D721Med (cell line): ENCODE results near the gene RARS2.

ENCODE experiments used
- DNase-seq: peaks from one replicate; pipeline ENCODE4 v3.0.0; 2011; ENCODE audit warnings: low spot score; ENCODE audit not compliant: insufficient read length
- FAIRE-seq: peaks from 2 replicates; lab custom pipeline; 2011; peaks lifted over from hg19 to GRCh38; lab: Jason Lieb, UNC
- CTCF ChIP-seq: IDR thresholded peaks from 2 replicates; pipeline ENCODE4 v1.5.1; 2012; ENCODE audit warnings: mild to moderate bottlenecking, control low read depth; ENCODE audit not compliant: insufficient read depth; ENCODE audit errors: missing control alignments

RARS2 gene

GRCh38 chr6:87589693-87590416 lies at the start of gene RARS2, which contains the start of gene ORC3:
Gene RARS2 (minus strand): TSS chr6:87589987. CDS start chr6:87589957, 30 bp downstream.
Gene ORC3 (plus strand): TSS chr6:87590135. CDS start chr6:87590169, 34 bp downstream.
- TF ChIP-seq CTCF: no peak
- FAIRE-seq: no peak
- peak; percentile 92 for DNase-seq

- DNase-seq: no peak
- no peak for FAIRE-seq
- TF ChIP-seq CTCF: no peak
Measured at GRCh38 chr6:87639373-87639772, 49.6 kb upstream of the RARS2 start.

GRCh38 chr6:87637106-87637505 lies 47.3 kb upstream of the RARS2 start:
- no peak for FAIRE-seq
- TF ChIP-seq CTCF: no peak
- DNase-seq: no peak

GRCh38 chr6:87636315-87636714 lies 46.5 kb upstream of the RARS2 start:
- FAIRE-seq: no peak
- DNase-seq: no peak

GRCh38 chr6:87633851-87634250 lies 44.1 kb upstream of the RARS2 start:
- no peak for DNase-seq
- TF ChIP-seq CTCF: no peak
- FAIRE-seq: no peak

More at GRCh38 chr6:87636315-87636714, 46.5 kb upstream of the RARS2 start:
- TF ChIP-seq CTCF: no peak

- TF ChIP-seq CTCF: no peak
- DNase-seq (no peak), FAIRE-seq (no peak)
Measured at GRCh38 chr6:87630746-87631145, 41.0 kb upstream of the RARS2 start.

GRCh38 chr6:87628881-87629280 lies 39.1 kb upstream of the RARS2 start:
- TF ChIP-seq CTCF: no peak
- DNase-seq (no peak), FAIRE-seq (no peak)
